Hematopoietic multipotent progenitor cell treated with erythropoietin and hydrocortisone succinate and interleukin-3 and kit ligand, for 4 days (in vitro differentiated cells): ENCODE results near the gene JOSD2.
"Not testable (repeated sequence)": the region's sequence is repeated elsewhere in the genome, so short reads cannot be mapped to it uniquely, and the experiment has no call there.

ENCODE experiments used
- DNase-seq: peaks from one replicate; pipeline ENCODE4 v3.0.0-alpha.2; 2015

JOSD2 gene

DNA sequence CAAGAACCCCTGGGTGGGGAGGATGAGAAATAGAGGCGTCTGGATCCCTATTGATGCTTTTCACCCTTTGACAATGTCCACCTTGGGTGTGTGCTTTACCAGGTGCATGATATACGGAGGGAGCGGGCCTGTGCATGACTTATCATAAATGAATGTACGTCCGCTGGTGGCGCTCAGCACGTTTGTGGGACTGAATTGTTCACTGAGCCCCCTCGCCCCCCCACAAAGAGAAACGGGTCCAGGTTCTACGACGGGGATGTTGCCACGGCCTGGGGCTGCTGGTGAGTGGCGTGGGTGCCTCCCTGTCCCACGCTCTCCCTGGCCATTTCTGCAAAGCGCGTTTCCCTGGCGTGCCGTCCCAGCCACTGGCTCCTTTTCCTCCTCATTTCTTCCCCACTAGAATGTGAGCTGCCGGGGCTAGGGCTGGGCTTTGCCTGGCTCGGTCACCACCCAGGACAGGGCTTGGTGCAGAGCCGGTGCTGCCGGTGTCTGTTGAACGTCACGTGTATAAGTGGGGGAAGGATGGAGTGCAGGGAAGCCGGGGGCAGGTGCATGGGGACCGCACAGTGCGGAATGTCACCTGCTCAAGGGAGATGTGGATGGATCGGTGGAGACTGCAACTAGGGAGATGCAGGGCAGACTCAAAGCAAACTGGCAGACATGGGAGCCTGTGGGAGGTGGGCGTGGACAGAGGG, 35.7 kb upstream of the JOSD2 start:
- DNase-seq, result no peak

GRCh38 chr19:50542943-50543342, 32.0 kb upstream of the JOSD2 start:
- DNase-seq, result no peak

DNA sequence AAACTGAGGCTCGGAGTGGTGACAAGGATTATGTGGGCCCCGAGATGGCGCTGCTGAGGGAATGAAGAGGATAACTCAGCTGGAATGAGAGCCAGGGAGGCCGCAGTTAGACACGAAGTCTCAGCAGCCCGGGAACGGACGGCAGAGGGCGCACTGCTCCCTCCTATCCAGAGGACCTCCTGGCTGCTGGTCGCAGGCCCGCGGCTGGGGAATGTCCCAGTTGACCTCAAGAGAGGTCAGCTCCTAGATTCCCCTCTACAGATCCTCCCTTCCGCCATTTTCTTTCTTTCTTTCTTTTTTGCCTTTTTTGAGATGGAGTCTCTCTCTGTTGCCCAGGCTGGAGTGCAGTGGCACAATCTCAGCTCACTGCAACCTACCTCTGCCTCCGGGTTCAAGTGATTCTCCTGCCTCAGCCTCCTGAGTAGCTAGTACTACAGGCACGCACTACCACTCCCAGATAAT, 26.8 kb upstream of the JOSD2 start:
- peak; percentile 88 for DNase-seq

GRCh38 chr19:50537306-50537685, 26.3 kb upstream of the JOSD2 start:
- DNase-seq, result no peak

- no peak for DNase-seq
These were observed 25.8 kb upstream of the JOSD2 start for GRCh38 chr19:50536662-50537305.

DNA sequence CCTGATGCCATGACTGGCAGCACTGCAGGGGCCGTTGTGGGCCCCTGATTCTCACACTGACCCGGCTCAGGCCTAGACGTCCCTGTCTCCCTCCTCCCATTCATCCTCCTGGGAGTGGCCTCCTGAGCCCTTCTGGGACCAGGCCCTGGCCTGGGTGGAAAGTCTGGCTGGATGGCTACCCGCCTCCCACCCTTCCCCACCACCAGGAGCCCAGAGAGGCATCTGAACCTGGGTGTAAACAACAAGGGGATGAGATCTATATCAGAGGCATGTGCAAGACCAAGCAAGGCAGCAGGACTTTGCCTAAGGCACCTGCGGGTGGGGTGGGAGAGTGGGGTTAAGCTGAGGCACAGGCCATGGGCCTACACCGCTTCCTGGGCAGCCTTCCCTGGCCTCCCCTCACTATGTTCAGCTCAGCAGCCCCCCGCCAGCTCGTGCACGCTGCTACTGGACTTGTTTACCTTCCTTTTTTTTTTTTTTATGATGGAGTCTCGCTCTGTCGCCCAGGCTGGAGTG, 24.7 kb upstream of the JOSD2 start:
- no peak for DNase-seq

DNA sequence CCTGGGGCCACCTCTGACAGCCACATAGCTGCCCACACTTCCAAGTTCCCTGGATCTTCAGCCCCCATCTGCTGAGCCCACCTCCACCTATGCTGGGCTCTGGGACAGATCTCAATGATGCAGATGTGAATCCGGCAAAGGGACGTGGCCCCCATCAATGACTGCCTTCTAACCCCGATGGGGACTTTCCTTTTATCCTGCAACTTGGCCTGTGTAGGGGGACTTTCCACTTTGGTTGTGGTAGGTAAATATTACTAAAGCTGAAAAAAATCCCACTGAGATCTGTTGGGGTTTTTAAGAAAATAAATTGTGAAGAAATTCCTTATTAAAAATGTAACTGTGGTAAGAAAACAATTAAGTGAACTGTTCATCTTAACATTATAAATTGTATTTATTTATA, 23.5 kb upstream of the JOSD2 start:
- no peak for DNase-seq

GRCh38 chr19:50532952-50533351, 22.0 kb upstream of the JOSD2 start:
- DNase-seq, result no peak

GRCh38 chr19:50531171-50531612, 20.2 kb upstream of the JOSD2 start:
- DNase-seq, result no peak

DNA sequence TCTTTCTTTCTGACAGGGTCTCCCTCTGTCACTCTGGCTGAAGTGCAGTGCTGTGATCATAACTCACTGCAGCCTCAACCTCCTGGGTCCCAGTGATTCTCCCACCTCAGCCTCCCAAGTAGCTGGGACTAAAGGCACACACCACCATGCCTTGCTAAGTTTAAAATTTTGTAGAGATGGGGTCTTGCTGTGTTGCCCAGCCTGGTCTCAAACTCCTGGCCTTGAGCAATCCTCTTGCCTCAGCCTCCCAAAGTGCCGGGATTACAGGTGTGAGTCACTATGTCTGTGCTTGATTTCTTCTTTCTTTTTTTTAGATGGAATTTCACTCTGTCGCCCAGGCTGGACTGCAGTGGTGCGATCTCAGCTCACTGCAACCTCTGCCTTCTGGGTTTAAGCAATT, 17.1 kb upstream of the JOSD2 start:
- DNase-seq, result not testable (repeated sequence)

DNA sequence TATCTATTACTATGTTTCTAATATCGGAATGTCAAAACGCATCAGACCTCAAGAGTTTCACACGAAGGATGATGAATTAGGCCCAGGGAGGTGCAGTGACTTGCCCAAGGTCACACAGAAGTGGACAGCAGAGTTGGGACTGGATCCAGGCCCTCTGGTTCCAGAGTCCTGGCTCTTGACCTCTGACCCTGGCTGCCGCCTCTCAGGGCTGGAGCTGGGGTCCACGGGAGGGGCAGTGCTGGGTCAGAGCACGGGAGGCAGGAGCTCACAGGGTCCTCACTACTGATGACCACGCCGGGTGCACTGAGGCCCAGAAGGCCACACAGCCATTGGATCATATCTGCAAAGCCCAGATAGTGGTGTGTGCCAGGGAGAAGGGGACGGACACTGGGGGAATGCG, 11.9 kb upstream of the JOSD2 start:
- no peak for DNase-seq

DNA sequence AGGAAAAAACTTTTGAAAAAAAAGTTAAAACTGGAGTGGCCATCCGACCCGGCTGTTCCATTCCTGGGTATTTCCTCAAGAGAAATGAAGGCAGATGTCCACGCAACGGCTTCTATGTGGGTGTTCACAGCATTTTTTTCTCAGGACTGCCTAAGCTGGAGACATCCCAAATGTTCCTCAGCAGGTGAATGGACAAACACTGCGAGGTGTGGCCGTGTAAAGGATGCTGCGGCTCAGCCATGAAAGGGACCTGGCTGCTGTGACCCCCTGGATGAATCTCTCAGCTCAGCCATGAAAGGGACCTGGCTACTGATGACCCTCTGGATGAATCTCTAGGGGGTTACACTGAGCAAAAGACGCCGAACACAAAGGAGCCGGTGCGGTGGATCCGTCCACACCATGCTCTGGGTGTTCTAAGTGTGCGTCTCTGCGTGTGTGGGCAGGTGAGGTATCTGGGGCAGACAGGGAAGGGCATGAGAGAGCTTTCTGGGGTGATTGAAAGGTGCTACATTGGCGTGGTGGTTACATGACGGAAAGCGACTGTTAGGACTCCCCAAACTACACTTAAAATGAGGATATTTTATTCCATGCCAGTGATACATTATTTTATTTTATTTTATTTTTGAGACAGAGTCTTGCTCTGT, 10.0 kb upstream of the JOSD2 start:
- DNase-seq, result no peak

DNA sequence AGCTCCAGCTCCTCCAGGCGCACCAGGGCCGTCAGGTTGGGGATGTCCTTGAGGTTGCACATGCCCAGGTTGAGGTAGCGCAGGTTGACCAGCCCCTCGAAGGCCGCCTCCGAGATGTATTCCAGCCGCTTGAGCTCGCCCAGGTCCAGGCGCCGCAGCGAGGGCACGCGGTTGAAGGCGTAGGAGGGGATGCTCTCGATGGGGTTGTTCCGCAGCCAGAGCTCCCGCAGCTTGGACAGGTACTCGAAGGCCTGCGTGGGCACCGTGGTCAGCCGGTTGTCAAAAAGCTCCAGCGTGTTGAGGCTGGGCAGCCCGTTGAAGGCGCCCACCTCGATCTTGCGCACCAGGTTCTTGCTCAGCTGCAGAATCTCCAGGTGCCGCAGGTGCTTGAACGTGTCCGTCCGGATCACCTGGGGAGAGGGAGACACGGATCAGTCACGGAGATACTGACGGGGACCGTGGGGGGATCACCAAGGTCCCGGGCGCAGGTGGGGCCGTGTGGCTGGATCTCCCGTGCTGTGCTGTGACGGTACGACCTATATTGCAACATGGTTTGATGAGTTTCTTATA, 8.1 kb upstream of the JOSD2 start:
- no peak for DNase-seq

GRCh38 chr19:50518091-50519005, 7.4 kb upstream of the JOSD2 start:
- DNase-seq, result no peak

- DNase-seq, result no peak
These were observed 6.7 kb upstream of the JOSD2 start for GRCh38 chr19:50517704-50518075.

- DNase-seq, result no peak
These were observed 6.1 kb upstream of the JOSD2 start for GRCh38 chr19:50516964-50517703.

- DNase-seq, result no peak
These were observed 5.5 kb upstream of the JOSD2 start for GRCh38 chr19:50516456-50516855.

GRCh38 chr19:50515168-50515561, 4.2 kb upstream of the JOSD2 start:
- no peak for DNase-seq

DNA sequence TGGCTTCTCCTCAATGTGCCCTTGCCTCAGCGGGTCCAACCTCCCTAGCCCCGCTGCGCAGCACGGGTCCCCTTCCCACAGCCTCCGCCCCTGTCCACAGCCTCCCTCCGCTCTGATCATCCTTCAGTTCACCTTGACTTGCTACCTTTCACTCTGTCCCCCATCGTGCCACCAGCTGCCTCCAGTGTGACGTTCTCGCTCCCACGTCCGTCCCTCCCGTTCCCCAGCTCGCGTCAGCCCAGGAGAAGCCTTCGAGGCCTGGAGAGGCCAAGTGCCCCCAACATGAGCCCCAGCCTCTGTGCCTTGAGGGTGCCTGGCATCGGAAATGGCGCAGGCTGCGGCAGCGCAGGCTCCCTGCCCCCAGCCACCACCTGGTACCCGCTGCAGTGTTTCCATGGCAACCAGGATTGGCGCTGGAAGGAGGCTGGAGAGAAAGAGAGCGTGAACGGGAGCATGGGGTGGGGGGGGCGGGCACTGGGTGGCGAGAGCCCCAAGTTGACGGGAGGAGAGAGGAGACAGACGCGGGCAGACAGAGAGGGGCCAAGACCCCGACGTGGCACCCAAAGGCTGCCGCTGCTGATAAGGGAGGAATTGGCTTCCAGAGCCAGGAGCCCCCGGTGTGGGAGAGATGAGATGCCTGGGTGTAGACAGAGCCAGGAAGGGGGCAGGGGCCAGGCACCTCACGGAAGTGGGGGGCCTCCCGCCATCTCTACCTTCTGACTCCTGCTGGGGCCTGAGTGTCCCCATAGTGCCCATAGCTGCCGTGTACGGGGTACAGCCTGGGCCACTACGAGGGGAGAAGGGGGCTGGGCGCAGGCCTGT, 3.6 kb upstream of the JOSD2 start:
- no peak for DNase-seq

- no peak for DNase-seq
These were observed 2.9 kb upstream of the JOSD2 start, which contains the start of gene ASPDH for GRCh38 chr19:50513746-50514345. Gene ASPDH, minus strand, starts transcription at chr19:50513913. Its CDS starts 90 bp downstream, at chr19:50513823.
